ENCODE measurements around the gene PRPF38B. TPM values are rescaled to one million over a fixed set of nuclear protein-coding genes. Genes with fewer than 3 reads are reported as not detected.

PRPF38B gene
- total and polyA plus RNA-seq, 2 of the 8 experiments (the other 6 are each of a cell fraction or from before 2014, with no cell fraction given), result 16.6 to 50.6 TPM

- WGBS, 2 experiments (ENCODE audit: extremely low coverage in 1 of 2, insufficient coverage in 1 of 2, insufficient read length in 1 of 2, insufficient replicate concordance in 2 of 2, low coverage in 1 of 2, low lambda C conversion rate in 2 of 2, missing lambda C conversion rate in 1 of 2), result 39% methylated on average over 51 of the region's 81 CpGs; no CpG with 5 or more reads in 1 of the 2 experiments
- Histone ChIP-seq H3K4me3 (ENCODE audit: extremely low read depth in 1 of 4, insufficient read depth in 2 of 4, low read depth in 3 of 4, low read length in 4 of 4) (peak within 1 kb of the TSS; percentile 34 to 62 (median 48)), H4K20me1 (replicated peaks in 1 of 2; ENCODE audit: control insufficient read depth in 1 of 2, insufficient read depth in 2 of 2, low read length in 2 of 2) (no peaks in the 10 kb centered on the region), H3K4ac (replicated peaks; ENCODE audit: insufficient read length, low read depth, low read length) (no peak within 1 kb of the TSS), H3K27ac (ENCODE audit: low read depth, low read length) (no peak within 1 kb of the TSS), H4K91ac (replicated peaks; ENCODE audit: insufficient read length, low read length) (peak within 1 kb of the TSS; percentile 8), H2BK5ac (ENCODE audit: low read depth, low read length) (no peak within 1 kb of the TSS), H3K18ac (ENCODE audit: extremely low read depth, low read length) (peak within 1 kb of the TSS; percentile 89), H3K23me2 (ENCODE audit: low read depth, low read length) (peaks cover 4% of the 10 kb centered on the region; the same call in 1 of the 2 replicates), H2BK12ac (ENCODE audit: low read depth, low read length) (peak within 1 kb of the TSS; percentile 89), H3K36me3 (ENCODE audit: control insufficient read depth in 2 of 4, insufficient read depth in 4 of 4, low read length in 3 of 4) (no peaks in the 10 kb centered on the region), H2AK5ac (ENCODE audit: low read depth, low read length) (no peak within 1 kb of the TSS), H3K79me2 (ENCODE audit: control insufficient read depth in 1 of 2, insufficient read depth in 2 of 2, low read length in 2 of 2) (no peaks in the 10 kb centered on the region), H2BK20ac (ENCODE audit: low read length) (no peak within 1 kb of the TSS), H3K23ac (ENCODE audit: insufficient read length) (no peak within 1 kb of the TSS), H3K14ac (ENCODE audit: insufficient read length) (no peak within 1 kb of the TSS), H4K8ac (ENCODE audit: extremely low read depth, insufficient read depth, low read length) (peak within 1 kb of the TSS; percentile 94; the same call in 1 of the 2 replicates), H3K56ac (replicated peaks; ENCODE audit: insufficient read length, low read depth, low read length) (no peak within 1 kb of the TSS), H2AFZ (ENCODE audit: low read length) (peak within 1 kb of the TSS; percentile 85; the same call in 1 of the 2 replicates), H3K4me1 (replicated peaks in 1 of 4; ENCODE audit: control insufficient read depth in 3 of 4, insufficient read depth in 4 of 4, low read length in 3 of 4) (peaks cover 0 to 4% (median 0%) of the 10 kb centered on the region in 4 experiments; a peak in 1 of 7 replicates), H3K9ac (replicated peaks in 1 of 4; ENCODE audit: extremely low read depth in 1 of 4, low read depth in 3 of 4, low read length in 3 of 4) (peak within 1 kb of the TSS in 3 of 4 experiments; percentile 45 to 73 (median 58); a peak in 5 of 7 replicates), H4K5ac (ENCODE audit: insufficient read length, low read depth, low read length) (no peak within 1 kb of the TSS), H3K27me3 (replicated peaks in 1 of 4; ENCODE audit: control insufficient read depth in 3 of 4, extremely low read depth in 1 of 4, insufficient read depth in 3 of 4, low read length in 3 of 4) (peaks cover 0 to 12% (median 7%) of the 10 kb centered on the region in 4 experiments; a peak in 4 of 7 replicates), H3K9me3 (ENCODE audit: insufficient read depth in 2 of 2, low read depth in 1 of 2, low read length in 1 of 2) (no peaks in the 10 kb centered on the region), H2BK120ac (replicated peaks; ENCODE audit: low read depth, low read length) (no peak within 1 kb of the TSS), H2BK15ac (ENCODE audit: low read length) (peak within 1 kb of the TSS; percentile 77), H3K79me1 (ENCODE audit: low read depth, low read length) (no peaks in the 10 kb centered on the region), H3K4me2 (ENCODE audit: insufficient read depth in 1 of 2, low read depth in 2 of 2, low read length in 2 of 2) (peak within 1 kb of the TSS; percentile 73 to 93)
- FAIRE-seq, result no peak
- ChIA-PET CTCF (ENCODE audit: partially characterized antibody) (interaction anchor here (0.9 to 1.2 kb wide), 2 partner anchors 16 to 49 kb away, joined by 3 read pairs; no protein-coding TSS in a partner anchor), POLR2A (ENCODE audit: partially characterized antibody) (interaction anchor here (0.7 to 2.3 kb wide), 11 partner anchors 8 to 461 kb away, joined by 3 to 33 read pairs (median 4); partner anchors contain the start of genes PRPF38B and SLC25A24)
- peak; percentile 27 to 77 for DNase-seq (ENCODE audit: low read depth in 1 of 2, low spot score in 2 of 2)
- no peak for TF ChIP-seq BCL11A (IDR thresholded peaks at IDR 0.05; ENCODE audit: low read depth in 2 of 2, low read length in 2 of 2)
- TF ChIP-seq HDAC6 (IDR thresholded peaks at IDR 0.05; ENCODE audit: low read depth, low read length), result no peak
- no peak for TF ChIP-seq EZH2 (IDR thresholded peaks at IDR 0.05; ENCODE audit: low read depth, low read length, severe bottlenecking)
- no peak for TF ChIP-seq SIX5 (IDR thresholded peaks at IDR 0.05; ENCODE audit: low read depth, low read length)
- TF ChIP-seq SAP30 (IDR thresholded peaks at IDR 0.05; ENCODE audit: insufficient read depth, insufficient replicate concordance, low read length), result no peak
- TF ChIP-seq CBX5 (IDR thresholded peaks at IDR 0.05; ENCODE audit: low read depth, low read length), result no peak
- TF ChIP-seq TAF7 (optimal IDR thresholded peaks at IDR 0.05; ENCODE audit: borderline replicate concordance, low read depth, low read length), result no peak
- no peak for TF ChIP-seq SP1 (IDR thresholded peaks at IDR 0.05; ENCODE audit: low read depth, low read length)
- peak; percentile 58 to 60 for TF ChIP-seq POLR2A (IDR thresholded peaks at IDR 0.05; ENCODE audit: control extremely low read depth in 1 of 2, low read depth in 2 of 2, low read length in 2 of 2)
- no peak for TF ChIP-seq ATF3 (IDR thresholded peaks at IDR 0.05; ENCODE audit: insufficient read depth, low read depth, low read length)
- TF ChIP-seq CBX8 (IDR thresholded peaks at IDR 0.05; ENCODE audit: borderline replicate concordance, low read depth, low read length), result no peak
- no peak for TF ChIP-seq CHD1 (IDR thresholded peaks at IDR 0.05; ENCODE audit: low read depth, low read length)
These were observed 31.0 kb upstream of the PRPF38B start, which contains the start of gene HENMT1 for GRCh38 chr1:108661030-108661609. TSS of gene HENMT1 (minus strand) at chr1:108661093. CDS start at chr1:108659884, 1,209 bp downstream.

Data from H1 (cell line).